HepG2 (cell line): ENCODE results near the gene GRIA3.

Experiments used
- CREB1 ChIP-seq, 2 experiments: fragments of 450-650 bp in 1 of 2; IDR thresholded peaks; 2 replicates each; pipeline ENCODE4 v1.6.1; 2016 to 2017; ENCODE audit warnings: control low read depth in 1 of 2, mild to moderate bottlenecking in 1 of 2, missing compliant biosample characterization in 1 of 2, missing genetic modification characterization in 1 of 2
- CTCF ChIP-seq: sonication (generic); formaldehyde crosslinking; IDR thresholded peaks from 2 replicates; pipeline ENCODE4 v1.5.0; 2020; ENCODE audit warnings: mild to moderate bottlenecking, missing genetic modification reagents, moderate library complexity
- EP300 ChIP-seq, 3 experiments: sonication (generic) in 1 of 3; formaldehyde crosslinking in 1 of 3; IDR thresholded peaks; 2 replicates each; pipeline versions ENCODE4 v1.5.1 to v1.6.1; 2011 to 2020; ENCODE audit warnings: low read depth in 2 of 3, low read length in 2 of 3, borderline replicate concordance in 1 of 3, improper control_type of control experiment in 1 of 3, mild to moderate bottlenecking in 1 of 3, missing genetic modification reagents in 1 of 3, moderate library complexity in 1 of 3
- JUND ChIP-seq: sonication (generic); formaldehyde crosslinking; IDR thresholded peaks from 2 replicates; pipeline ENCODE4 v1.8.0; 2022; ENCODE audit warnings: mild to moderate bottlenecking, missing genetic modification reagents
- MTA3 ChIP-seq: sonication (generic); formaldehyde crosslinking; IDR thresholded peaks from 2 replicates; pipeline ENCODE4 v1.4.0; 2020; ENCODE audit warnings: missing genetic modification reagents
- POLR2A ChIP-seq, 2 experiments: IDR thresholded peaks; 2 replicates each; pipeline ENCODE4 v1.6.1; 2011; ENCODE audit warnings: low read depth in 2 of 2, low read length in 2 of 2, mild to moderate bottlenecking in 1 of 2, moderate library complexity in 1 of 2; ENCODE audit not compliant: insufficient read depth in 1 of 2
- RAD21 ChIP-seq: fragments of 450-650 bp; formaldehyde crosslinking; IDR thresholded peaks from 2 replicates; pipeline ENCODE4 v1.5.0; 2020; ENCODE audit warnings: mild to moderate bottlenecking
- SMC3 ChIP-seq: IDR thresholded peaks from 2 replicates; pipeline ENCODE4 v1.6.1; 2011; ENCODE audit warnings: low read length, improper control_type of control experiment
- TAF1 ChIP-seq: sonication (generic); formaldehyde crosslinking; IDR thresholded peaks from 2 replicates; pipeline ENCODE4 v1.4.0; 2020; ENCODE audit warnings: missing genetic modification reagents
- ZBTB8A ChIP-seq: sonication (generic); formaldehyde crosslinking; IDR thresholded peaks from 2 replicates; pipeline ENCODE4 v1.4.0; 2020; ENCODE audit warnings: mild to moderate bottlenecking, low read depth, missing genetic modification reagents, borderline replicate concordance
- ZNF17 ChIP-seq: sonication (generic); formaldehyde crosslinking; IDR thresholded peaks from 2 replicates; pipeline ENCODE4 v1.5.0; 2020; ENCODE audit warnings: mild to moderate bottlenecking, missing genetic modification reagents
- ZNF24 ChIP-seq: fragments of 450-650 bp; IDR thresholded peaks from 2 replicates; pipeline ENCODE4 v1.6.1; 2017; ENCODE audit warnings: antibody characterized with exemption, mild to moderate bottlenecking
- ZNF691 ChIP-seq: sonication (generic); formaldehyde crosslinking; IDR thresholded peaks from 2 replicates; pipeline ENCODE4 v1.4.0; 2020; ENCODE audit warnings: missing genetic modification reagents, low read depth, mild to moderate bottlenecking, borderline replicate concordance
- ZNF790 ChIP-seq: sonication (generic); formaldehyde crosslinking; IDR thresholded peaks from 2 replicates; pipeline ENCODE4 v1.8.0; 2022; ENCODE audit warnings: missing genetic modification reagents, mild to moderate bottlenecking, borderline replicate concordance

- no peak for TF ChIP-seq TAF1 (CRISPR knock-in tag)
- no peak for TF ChIP-seq EP300 (IDR thresholded peaks at IDR 0.05; ENCODE audit: low read depth in 2 of 2, low read length in 2 of 2)
- TF ChIP-seq EP300 (CRISPR knock-in tag; IDR thresholded peaks at IDR 0.05; ENCODE audit: borderline replicate concordance): no peak
- no peak for TF ChIP-seq ZNF24
- no peak for TF ChIP-seq JUND (CRISPR knock-in tag)
- no peak for TF ChIP-seq ZNF17 (CRISPR knock-in tag)
- no peak for TF ChIP-seq CREB1 (IDR thresholded peaks at IDR 0.05)
- TF ChIP-seq CREB1 (CRISPR knock-in tag; IDR thresholded peaks at IDR 0.05): no peak
- TF ChIP-seq CTCF (CRISPR knock-in tag): no peak
- no peak for TF ChIP-seq ZBTB8A
- no peak for TF ChIP-seq ZNF691 (CRISPR knock-in tag)
- no peak for TF ChIP-seq MTA3
- no peak for TF ChIP-seq SMC3
- TF ChIP-seq ZNF790 (CRISPR knock-in tag): no peak
- TF ChIP-seq RAD21 (CRISPR knock-in tag): no peak
- no peak for TF ChIP-seq POLR2A (IDR thresholded peaks at IDR 0.05; ENCODE audit: insufficient read depth in 1 of 2, low read depth in 2 of 2, low read length in 2 of 2)
Measured at GRCh38 chrX:123489011-123489410, 304.9 kb downstream of the GRIA3 start.
